GM23338 (cell line): ENCODE measurements around the gene ETNK1. TPM values are rescaled to one million over a fixed set of nuclear protein-coding genes. Genes with fewer than 3 reads are reported as not detected.

Source experiments
- ATAC-seq: fragments of 200-7000 bp; cut with Tn5 transposase; 3 replicates; pipeline ENCODE4 v1.9.1; 2020
- DNase-seq: peaks from one replicate; pipeline ENCODE4 v3.0.0-alpha.2; 2015; ENCODE audit warnings: low spot score
- H2AFZ ChIP-seq: fragments of 200-600 bp; sonication (generic); 2 replicates; pipeline ENCODE4 v1.8.0; 2016; ENCODE audit warnings: antibody characterized with exemption, mild to moderate bottlenecking, moderate library complexity
- H3F3A ChIP-seq: fragments of 200-600 bp; sonication (generic); replicated peaks from 2 replicates; pipeline ENCODE4 v1.8.0; 2017; ENCODE audit warnings: antibody characterized with exemption, mixed run types, low read depth
- H3K27ac ChIP-seq: fragments of 200-600 bp; sonication (generic); 2 replicates; pipeline ENCODE4 v1.6.1; 2016; ENCODE audit warnings: low read depth
- H3K27me3 ChIP-seq: fragments of 200-600 bp; sonication (generic); 2 replicates; pipeline ENCODE4 v1.8.0; 2016; ENCODE audit warnings: mild to moderate bottlenecking, mixed run types, moderate library complexity; ENCODE audit not compliant: insufficient read depth
- H3K36me3 ChIP-seq: fragments of 200-600 bp; sonication (generic); 2 replicates; pipeline ENCODE4 v1.8.0; 2016; ENCODE audit warnings: mild to moderate bottlenecking; ENCODE audit not compliant: insufficient read depth
- H3K4me1 ChIP-seq: fragments of 200-600 bp; sonication (generic); 2 replicates; pipeline ENCODE4 v1.8.0; 2016; ENCODE audit warnings: mild to moderate bottlenecking, moderate library complexity; ENCODE audit not compliant: insufficient read depth
- H3K4me2 ChIP-seq: fragments of 200-600 bp; sonication (generic); 2 replicates; pipeline ENCODE4 v1.7.1; 2017; ENCODE audit warnings: mixed run types
- H3K4me3 ChIP-seq: fragments of 200-600 bp; sonication (generic); 2 replicates; pipeline ENCODE4 v1.6.1; 2016; ENCODE audit warnings: mixed run types
- H3K79me2 ChIP-seq: fragments of 200-600 bp; sonication (generic); replicated peaks from 2 replicates; pipeline ENCODE4 v1.8.0; 2017; ENCODE audit warnings: mild to moderate bottlenecking; ENCODE audit not compliant: insufficient read depth
- H3K9me2 ChIP-seq: fragments of 200-600 bp; sonication (generic); 2 replicates; pipeline ENCODE4 v1.8.0; 2017; ENCODE audit not compliant: insufficient read depth
- H4K20me1 ChIP-seq: fragments of 200-600 bp; sonication (generic); replicated peaks from 2 replicates; pipeline ENCODE4 v1.8.0; 2017; ENCODE audit warnings: mild to moderate bottlenecking; ENCODE audit not compliant: insufficient read depth
- H3K27ac Mint-ChIP-seq: 2 replicates; pipeline ENCODE4 v1.8.0; 2020; ENCODE audit warnings: inconsistent platforms, mild to moderate bottlenecking, moderate library complexity, mixed read lengths
- H3K27me3 Mint-ChIP-seq: 3 replicates; pipeline ENCODE4 v1.8.0; 2022; ENCODE audit warnings: low read depth, mild to moderate bottlenecking, moderate library complexity, mixed read lengths, inconsistent platforms; ENCODE audit not compliant: insufficient read depth, poor library complexity
- H3K36me3 Mint-ChIP-seq: 3 replicates; pipeline ENCODE4 v1.8.0; 2021; ENCODE audit warnings: low read depth, mild to moderate bottlenecking, inconsistent platforms, moderate library complexity, mixed read lengths
- H3K4me1 Mint-ChIP-seq: 3 replicates; pipeline ENCODE4 v1.8.0; 2020; ENCODE audit warnings: mild to moderate bottlenecking, inconsistent platforms, mixed read lengths
- H3K4me3 Mint-ChIP-seq: 3 replicates; pipeline ENCODE4 v1.8.0; 2021; ENCODE audit warnings: moderate library complexity, mild to moderate bottlenecking, inconsistent platforms, mixed read lengths
- H3K9me3 Mint-ChIP-seq: 3 replicates; pipeline ENCODE4 v1.8.0; 2020; ENCODE audit warnings: moderate library complexity, mild to moderate bottlenecking, inconsistent platforms, mixed read lengths
- CREB1 ChIP-seq: fragments of 250-450 bp; sonication (Bioruptor Pico); IDR thresholded peaks from 2 replicates; pipeline ENCODE4 v1.5.0; 2020; ENCODE audit warnings: low read depth, mild to moderate bottlenecking, moderate library complexity
- EZH2 ChIP-seq: fragments of 200-600 bp; sonication (generic); IDR thresholded peaks from one replicate; pipeline ENCODE4 v1.8.0; 2017; ENCODE audit warnings: antibody characterized with exemption, mild to moderate bottlenecking, low read depth; ENCODE audit not compliant: unreplicated experiment
- EZH2phosphoT487 ChIP-seq: fragments of 200-600 bp; sonication (generic); IDR thresholded peaks from one replicate; pipeline ENCODE4 v1.8.1; 2018; ENCODE audit warnings: antibody characterized with exemption; ENCODE audit not compliant: unreplicated experiment
- JUNB ChIP-seq: IDR thresholded peaks from one replicate; pipeline ENCODE4 v1.6.1; 2016; ENCODE audit warnings: antibody characterized with exemption; ENCODE audit not compliant: unreplicated experiment
- NANOG ChIP-seq: IDR thresholded peaks from 2 replicates; pipeline ENCODE4 v1.6.1; 2016; ENCODE audit warnings: antibody characterized with exemption, borderline replicate concordance
- POLR2AphosphoS5 ChIP-seq: IDR thresholded peaks from 2 replicates; pipeline ENCODE4 v1.6.1; 2016; ENCODE audit warnings: antibody characterized with exemption, low read depth
- STAT1 ChIP-seq: IDR thresholded peaks from one replicate; pipeline ENCODE4 v1.6.1; 2016; ENCODE audit warnings: antibody characterized with exemption; ENCODE audit not compliant: unreplicated experiment
- ZNF114 ChIP-seq: fragments of 250-450 bp; sonication (Bioruptor Pico); IDR thresholded peaks from 2 replicates; pipeline ENCODE4 v1.5.0; 2020; ENCODE audit warnings: mild to moderate bottlenecking, moderate library complexity
- ZNF331 ChIP-seq: fragments of 250-450 bp; sonication (Bioruptor Pico); IDR thresholded peaks from 2 replicates; pipeline ENCODE4 v1.5.0; 2020; ENCODE audit warnings: low read depth, mild to moderate bottlenecking, moderate library complexity
- polyA plus RNA-seq: library from polyadenylated mRNA; unstranded; fragments of >200 nt; fragmentation: Nextera tagmentation; extraction: Ambion mirVana; gene quantifications from 2 replicates; pipeline ENCODE4 v1.2.1, GENCODE V29; 2016
- total RNA-seq: library from RNA; depleted of rRNA; stranded (reverse); fragments of >200 nt; shearing (Covaris generic); gene quantifications from 2 replicates; pipeline ENCODE4 v1.2.3, GENCODE V29; 2014
- TF ChIP-seq, protein P1 (sequence below): IDR thresholded peaks from one replicate; pipeline ENCODE4 v1.6.1; 2018; ENCODE audit warnings: antibody characterized with exemption; ENCODE audit not compliant: unreplicated experiment
- TF ChIP-seq, protein P2 (sequence below): IDR thresholded peaks from 2 replicates; pipeline ENCODE4 v1.6.1; 2016; ENCODE audit warnings: antibody characterized with exemption
- TF ChIP-seq, protein P3 (sequence below): fragments of 250-450 bp; sonication (Bioruptor Pico); IDR thresholded peaks from 2 replicates; pipeline ENCODE4 v1.5.0; 2020; ENCODE audit warnings: mild to moderate bottlenecking, moderate library complexity
- TF ChIP-seq, protein P4 (sequence below), 2 experiments: fragments of 200-600 bp in 1 of 2; sonication (generic) in 1 of 2; conservative IDR thresholded peaks; 2 replicates each; pipeline versions ENCODE4 v1.5.1 to v1.6.1; 2016 to 2017; ENCODE audit warnings: antibody characterized with exemption in 2 of 2, low read depth in 2 of 2, mild to moderate bottlenecking in 2 of 2, moderate library complexity in 1 of 2

ETNK1 gene
- total and polyA plus RNA-seq, 2 experiments from 2014 or later = 41.9 to 101 TPM

DNA sequence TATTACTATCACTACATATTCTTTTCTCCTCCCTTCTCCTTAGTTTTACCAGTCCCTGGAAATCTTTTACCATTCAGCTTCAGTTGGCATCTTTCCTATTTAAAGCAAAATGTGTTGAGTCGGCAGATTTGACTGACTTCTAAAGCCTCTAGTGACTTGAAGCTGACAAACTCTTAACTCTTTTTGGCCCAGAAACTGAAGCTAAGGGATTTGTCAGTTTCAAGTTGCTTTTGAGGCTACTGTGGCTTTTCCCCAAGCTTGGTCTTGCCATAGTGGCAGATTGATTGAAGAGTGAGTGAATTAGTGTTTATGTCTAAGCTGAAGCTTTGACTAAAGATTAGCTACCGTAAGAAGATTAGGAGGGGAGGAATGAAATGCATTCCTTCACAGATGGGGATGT is 104.0 kb downstream of the ETNK1 start:
- H3K27me3 Mint-ChIP-seq = no peaks in the 10 kb centered on the region
- H3K27ac Mint-ChIP-seq = no peak overlapping the region
- H3K4me1 ChIP-seq = no peaks in the 10 kb centered on the region
- H3K4me3 ChIP-seq = no peak overlapping the region
- H3K4me3 Mint-ChIP-seq = no peak overlapping the region
- H2AFZ ChIP-seq = 0 out of 2 replicates have a peak overlapping the region, but pooled peaks have one; percentile 2
- H3K36me3 ChIP-seq = no peaks in the 10 kb centered on the region
- DNase-seq (peak; percentile 11), ATAC-seq (no peak)
- H3K9me3 Mint-ChIP-seq = no peaks in the 10 kb centered on the region
- no peaks in the 10 kb centered on the region for H4K20me1 ChIP-seq
- H3K79me2 ChIP-seq = no peaks in the 10 kb centered on the region
- no peaks in the 10 kb centered on the region for H3K36me3 Mint-ChIP-seq
- no peak overlapping the region for H3K4me2 ChIP-seq
- H3K9me2 ChIP-seq = no peaks in the 10 kb centered on the region
- peaks cover 4% of the 10 kb centered on the region; the same call in 1 of the 3 replicates for H3K4me1 Mint-ChIP-seq
- H3K27me3 ChIP-seq = no peaks in the 10 kb centered on the region
- TF ChIP-seq ZNF114 (CRISPR knock-in tag) (no peak), JUNB (no peak), POLR2AphosphoS5 (no peak), CREB1 (no peak), ZNF331 (no peak), STAT1 (no peak), EZH2phosphoT487 (no peak), EZH2 (no peak), NANOG (no peak)
- TF ChIP-seq, protein P1, sequence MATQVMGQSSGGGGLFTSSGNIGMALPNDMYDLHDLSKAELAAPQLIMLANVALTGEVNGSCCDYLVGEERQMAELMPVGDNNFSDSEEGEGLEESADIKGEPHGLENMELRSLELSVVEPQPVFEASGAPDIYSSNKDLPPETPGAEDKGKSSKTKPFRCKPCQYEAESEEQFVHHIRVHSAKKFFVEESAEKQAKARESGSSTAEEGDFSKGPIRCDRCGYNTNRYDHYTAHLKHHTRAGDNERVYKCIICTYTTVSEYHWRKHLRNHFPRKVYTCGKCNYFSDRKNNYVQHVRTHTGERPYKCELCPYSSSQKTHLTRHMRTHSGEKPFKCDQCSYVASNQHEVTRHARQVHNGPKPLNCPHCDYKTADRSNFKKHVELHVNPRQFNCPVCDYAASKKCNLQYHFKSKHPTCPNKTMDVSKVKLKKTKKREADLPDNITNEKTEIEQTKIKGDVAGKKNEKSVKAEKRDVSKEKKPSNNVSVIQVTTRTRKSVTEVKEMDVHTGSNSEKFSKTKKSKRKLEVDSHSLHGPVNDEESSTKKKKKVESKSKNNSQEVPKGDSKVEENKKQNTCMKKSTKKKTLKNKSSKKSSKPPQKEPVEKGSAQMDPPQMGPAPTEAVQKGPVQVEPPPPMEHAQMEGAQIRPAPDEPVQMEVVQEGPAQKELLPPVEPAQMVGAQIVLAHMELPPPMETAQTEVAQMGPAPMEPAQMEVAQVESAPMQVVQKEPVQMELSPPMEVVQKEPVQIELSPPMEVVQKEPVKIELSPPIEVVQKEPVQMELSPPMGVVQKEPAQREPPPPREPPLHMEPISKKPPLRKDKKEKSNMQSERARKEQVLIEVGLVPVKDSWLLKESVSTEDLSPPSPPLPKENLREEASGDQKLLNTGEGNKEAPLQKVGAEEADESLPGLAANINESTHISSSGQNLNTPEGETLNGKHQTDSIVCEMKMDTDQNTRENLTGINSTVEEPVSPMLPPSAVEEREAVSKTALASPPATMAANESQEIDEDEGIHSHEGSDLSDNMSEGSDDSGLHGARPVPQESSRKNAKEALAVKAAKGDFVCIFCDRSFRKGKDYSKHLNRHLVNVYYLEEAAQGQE = no peak
- TF ChIP-seq, protein P2, sequence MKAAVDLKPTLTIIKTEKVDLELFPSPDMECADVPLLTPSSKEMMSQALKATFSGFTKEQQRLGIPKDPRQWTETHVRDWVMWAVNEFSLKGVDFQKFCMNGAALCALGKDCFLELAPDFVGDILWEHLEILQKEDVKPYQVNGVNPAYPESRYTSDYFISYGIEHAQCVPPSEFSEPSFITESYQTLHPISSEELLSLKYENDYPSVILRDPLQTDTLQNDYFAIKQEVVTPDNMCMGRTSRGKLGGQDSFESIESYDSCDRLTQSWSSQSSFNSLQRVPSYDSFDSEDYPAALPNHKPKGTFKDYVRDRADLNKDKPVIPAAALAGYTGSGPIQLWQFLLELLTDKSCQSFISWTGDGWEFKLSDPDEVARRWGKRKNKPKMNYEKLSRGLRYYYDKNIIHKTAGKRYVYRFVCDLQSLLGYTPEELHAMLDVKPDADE = no peak
- TF ChIP-seq, protein P3, sequence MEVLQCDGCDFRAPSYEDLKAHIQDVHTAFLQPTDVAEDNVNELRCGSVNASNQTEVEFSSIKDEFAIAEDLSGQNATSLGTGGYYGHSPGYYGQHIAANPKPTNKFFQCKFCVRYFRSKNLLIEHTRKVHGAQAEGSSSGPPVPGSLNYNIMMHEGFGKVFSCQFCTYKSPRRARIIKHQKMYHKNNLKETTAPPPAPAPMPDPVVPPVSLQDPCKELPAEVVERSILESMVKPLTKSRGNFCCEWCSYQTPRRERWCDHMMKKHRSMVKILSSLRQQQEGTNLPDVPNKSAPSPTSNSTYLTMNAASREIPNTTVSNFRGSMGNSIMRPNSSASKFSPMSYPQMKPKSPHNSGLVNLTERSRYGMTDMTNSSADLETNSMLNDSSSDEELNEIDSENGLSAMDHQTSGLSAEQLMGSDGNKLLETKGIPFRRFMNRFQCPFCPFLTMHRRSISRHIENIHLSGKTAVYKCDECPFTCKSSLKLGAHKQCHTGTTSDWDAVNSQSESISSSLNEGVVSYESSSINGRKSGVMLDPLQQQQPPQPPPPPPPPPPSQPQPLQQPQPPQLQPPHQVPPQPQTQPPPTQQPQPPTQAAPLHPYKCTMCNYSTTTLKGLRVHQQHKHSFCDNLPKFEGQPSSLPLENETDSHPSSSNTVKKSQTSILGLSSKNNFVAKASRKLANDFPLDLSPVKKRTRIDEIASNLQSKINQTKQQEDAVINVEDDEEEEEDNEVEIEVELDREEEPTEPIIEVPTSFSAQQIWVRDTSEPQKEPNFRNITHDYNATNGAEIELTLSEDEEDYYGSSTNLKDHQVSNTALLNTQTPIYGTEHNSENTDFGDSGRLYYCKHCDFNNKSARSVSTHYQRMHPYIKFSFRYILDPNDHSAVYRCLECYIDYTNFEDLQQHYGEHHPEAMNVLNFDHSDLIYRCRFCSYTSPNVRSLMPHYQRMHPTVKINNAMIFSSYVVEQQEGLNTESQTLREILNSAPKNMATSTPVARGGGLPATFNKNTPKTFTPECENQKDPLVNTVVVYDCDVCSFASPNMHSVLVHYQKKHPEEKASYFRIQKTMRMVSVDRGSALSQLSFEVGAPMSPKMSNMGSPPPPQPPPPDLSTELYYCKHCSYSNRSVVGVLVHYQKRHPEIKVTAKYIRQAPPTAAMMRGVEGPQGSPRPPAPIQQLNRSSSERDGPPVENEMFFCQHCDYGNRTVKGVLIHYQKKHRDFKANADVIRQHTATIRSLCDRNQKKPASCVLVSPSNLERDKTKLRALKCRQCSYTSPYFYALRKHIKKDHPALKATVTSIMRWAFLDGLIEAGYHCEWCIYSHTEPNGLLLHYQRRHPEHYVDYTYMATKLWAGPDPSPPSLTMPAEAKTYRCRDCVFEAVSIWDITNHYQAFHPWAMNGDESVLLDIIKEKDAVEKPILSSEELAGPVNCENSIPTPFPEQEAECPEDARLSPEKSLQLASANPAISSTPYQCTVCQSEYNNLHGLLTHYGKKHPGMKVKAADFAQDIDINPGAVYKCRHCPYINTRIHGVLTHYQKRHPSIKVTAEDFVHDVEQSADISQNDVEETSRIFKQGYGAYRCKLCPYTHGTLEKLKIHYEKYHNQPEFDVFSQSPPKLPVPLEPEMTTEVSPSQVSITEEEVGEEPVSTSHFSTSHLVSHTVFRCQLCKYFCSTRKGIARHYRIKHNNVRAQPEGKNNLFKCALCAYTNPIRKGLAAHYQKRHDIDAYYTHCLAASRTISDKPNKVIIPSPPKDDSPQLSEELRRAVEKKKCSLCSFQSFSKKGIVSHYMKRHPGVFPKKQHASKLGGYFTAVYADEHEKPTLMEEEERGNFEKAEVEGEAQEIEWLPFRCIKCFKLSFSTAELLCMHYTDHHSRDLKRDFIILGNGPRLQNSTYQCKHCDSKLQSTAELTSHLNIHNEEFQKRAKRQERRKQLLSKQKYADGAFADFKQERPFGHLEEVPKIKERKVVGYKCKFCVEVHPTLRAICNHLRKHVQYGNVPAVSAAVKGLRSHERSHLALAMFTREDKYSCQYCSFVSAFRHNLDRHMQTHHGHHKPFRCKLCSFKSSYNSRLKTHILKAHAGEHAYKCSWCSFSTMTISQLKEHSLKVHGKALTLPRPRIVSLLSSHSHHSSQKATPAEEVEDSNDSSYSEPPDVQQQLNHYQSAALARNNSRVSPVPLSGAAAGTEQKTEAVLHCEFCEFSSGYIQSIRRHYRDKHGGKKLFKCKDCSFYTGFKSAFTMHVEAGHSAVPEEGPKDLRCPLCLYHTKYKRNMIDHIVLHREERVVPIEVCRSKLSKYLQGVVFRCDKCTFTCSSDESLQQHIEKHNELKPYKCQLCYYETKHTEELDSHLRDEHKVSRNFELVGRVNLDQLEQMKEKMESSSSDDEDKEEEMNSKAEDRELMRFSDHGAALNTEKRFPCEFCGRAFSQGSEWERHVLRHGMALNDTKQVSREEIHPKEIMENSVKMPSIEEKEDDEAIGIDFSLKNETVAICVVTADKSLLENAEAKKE = no peak
- TF ChIP-seq, protein P4, sequence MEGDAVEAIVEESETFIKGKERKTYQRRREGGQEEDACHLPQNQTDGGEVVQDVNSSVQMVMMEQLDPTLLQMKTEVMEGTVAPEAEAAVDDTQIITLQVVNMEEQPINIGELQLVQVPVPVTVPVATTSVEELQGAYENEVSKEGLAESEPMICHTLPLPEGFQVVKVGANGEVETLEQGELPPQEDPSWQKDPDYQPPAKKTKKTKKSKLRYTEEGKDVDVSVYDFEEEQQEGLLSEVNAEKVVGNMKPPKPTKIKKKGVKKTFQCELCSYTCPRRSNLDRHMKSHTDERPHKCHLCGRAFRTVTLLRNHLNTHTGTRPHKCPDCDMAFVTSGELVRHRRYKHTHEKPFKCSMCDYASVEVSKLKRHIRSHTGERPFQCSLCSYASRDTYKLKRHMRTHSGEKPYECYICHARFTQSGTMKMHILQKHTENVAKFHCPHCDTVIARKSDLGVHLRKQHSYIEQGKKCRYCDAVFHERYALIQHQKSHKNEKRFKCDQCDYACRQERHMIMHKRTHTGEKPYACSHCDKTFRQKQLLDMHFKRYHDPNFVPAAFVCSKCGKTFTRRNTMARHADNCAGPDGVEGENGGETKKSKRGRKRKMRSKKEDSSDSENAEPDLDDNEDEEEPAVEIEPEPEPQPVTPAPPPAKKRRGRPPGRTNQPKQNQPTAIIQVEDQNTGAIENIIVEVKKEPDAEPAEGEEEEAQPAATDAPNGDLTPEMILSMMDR (conservative IDR thresholded peaks at IDR 0.05; ENCODE audit: low read depth in 2 of 2) = no peak
- no peaks in the 10 kb centered on the region for H3F3A ChIP-seq
- H3K27ac ChIP-seq = no peak overlapping the region
